ENCODE measurements around the gene DOK7.

Gene DOK7

GRCh38 chr4:3516061-3516835 lies 53.1 kb downstream of the DOK7 start:
- no peak overlapping the region for H3K27ac Mint-ChIP-seq
- no peaks in the 10 kb centered on the region for H3K4me1 Mint-ChIP-seq (ENCODE audit: low read depth)
- no peak overlapping the region for H3K4me3 Mint-ChIP-seq
- no peaks in the 10 kb centered on the region for H3K9me3 Mint-ChIP-seq (ENCODE audit: low read depth)
- H3K36me3 Mint-ChIP-seq = peaks cover 3% of the 10 kb centered on the region
- no peaks in the 10 kb centered on the region for H3K27me3 Mint-ChIP-seq

DNA sequence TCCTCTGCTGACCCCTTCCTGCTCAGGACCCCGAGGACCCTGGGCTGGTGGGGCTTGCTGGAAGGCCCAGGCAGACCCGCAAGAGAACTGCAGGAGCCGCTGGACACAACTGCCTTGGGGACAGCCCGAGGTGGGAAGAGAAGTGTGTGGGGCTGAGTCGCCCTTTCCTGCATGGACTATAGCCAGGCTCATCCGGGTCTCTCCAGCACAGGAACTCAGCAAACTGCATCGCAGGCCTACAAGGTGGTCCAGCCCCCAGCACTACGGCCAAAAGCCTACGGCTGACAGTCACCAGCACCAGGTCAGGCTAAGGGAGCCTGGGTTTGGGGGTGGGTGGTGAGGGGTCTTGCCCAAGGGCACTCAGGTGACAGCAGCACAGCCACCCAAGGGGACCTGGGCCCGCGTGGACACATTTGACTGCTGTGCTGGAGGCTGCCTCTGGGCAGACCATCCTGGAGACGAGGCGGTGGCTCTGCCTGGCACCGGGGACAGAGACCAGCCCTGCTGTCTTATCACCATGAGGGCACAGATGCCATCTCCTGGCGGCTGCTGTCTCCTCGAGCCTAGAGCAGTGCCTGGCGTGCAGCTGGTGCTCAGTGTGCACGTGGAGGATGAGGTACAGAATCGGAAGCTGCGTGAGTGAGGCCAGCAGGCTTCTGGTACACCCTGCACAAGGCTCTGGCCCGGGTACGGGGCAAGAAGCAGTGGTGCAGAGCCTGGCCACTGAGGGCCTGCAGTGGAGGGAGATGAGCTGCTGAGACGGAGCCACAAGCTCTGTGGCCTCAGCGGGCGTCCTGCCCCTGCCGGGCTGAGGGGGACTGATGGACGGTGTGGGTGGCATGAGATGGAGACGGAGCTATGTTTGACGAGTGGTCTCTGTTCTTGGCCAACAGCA lies 54.0 kb downstream of the DOK7 start:
- H3K36me3 Mint-ChIP-seq = peaks cover 3% of the 10 kb centered on the region
- no peaks in the 10 kb centered on the region for H3K9me3 Mint-ChIP-seq (ENCODE audit: low read depth)
- H3K4me3 Mint-ChIP-seq = no peak overlapping the region
- H3K27ac Mint-ChIP-seq = no peak overlapping the region
- no peaks in the 10 kb centered on the region for H3K27me3 Mint-ChIP-seq
- no peaks in the 10 kb centered on the region for H3K4me1 Mint-ChIP-seq (ENCODE audit: low read depth)

GRCh38 chr4:3517731-3518510 lies 54.8 kb downstream of the DOK7 start:
- H3K36me3 Mint-ChIP-seq = peaks cover 2% of the 10 kb centered on the region
- no peaks in the 10 kb centered on the region for H3K9me3 Mint-ChIP-seq (ENCODE audit: low read depth)

DNA sequence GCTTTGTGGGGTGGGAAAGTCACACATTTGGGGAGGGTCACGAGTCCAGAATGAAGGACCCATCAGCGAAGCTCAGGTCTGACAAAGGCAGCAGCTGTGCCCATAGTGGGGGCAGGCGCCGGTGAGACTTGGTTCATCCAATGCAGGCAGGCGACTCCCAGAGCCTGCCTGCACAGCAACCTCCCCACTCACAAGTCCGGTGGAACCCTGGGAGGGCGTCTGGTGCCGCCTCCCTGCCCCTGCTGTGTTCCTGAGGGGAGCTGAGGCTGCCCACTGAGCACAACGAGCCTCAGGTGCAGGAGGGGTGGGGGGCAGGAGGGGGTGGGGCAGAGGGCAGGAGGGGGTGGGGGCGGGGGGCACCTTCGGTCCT lies 55.4 kb downstream of the DOK7 start:
- no peaks in the 10 kb centered on the region for H3K36me3 Mint-ChIP-seq

More at GRCh38 chr4:3517731-3518510, 54.8 kb downstream of the DOK7 start:
- no peak overlapping the region for H3K4me3 Mint-ChIP-seq
- no peaks in the 10 kb centered on the region for H3K27me3 Mint-ChIP-seq
- H3K27ac Mint-ChIP-seq = no peak overlapping the region
- no peaks in the 10 kb centered on the region for H3K4me1 Mint-ChIP-seq (ENCODE audit: low read depth)

DNA sequence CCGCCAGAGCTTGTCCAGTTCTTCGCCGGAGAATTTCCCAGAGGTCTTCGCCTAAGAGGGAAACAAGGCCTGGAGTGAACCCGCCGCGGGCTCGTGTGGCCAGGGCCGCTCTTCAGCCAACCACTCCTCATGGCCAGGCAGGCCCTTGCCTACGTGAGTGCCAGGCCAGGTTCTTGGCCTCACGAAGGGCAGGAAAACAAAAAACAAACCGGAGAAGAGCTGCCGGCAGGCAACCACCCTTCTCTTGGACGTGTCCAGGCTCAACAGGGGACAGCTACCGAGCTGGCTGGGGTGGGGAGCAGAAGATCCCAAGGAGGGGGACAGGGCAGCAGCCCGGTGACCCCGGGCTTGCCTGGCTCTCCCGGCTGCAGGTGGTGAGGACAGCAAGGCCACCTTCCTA lies 55.8 kb downstream of the DOK7 start:
- no peaks in the 10 kb centered on the region for H3K36me3 Mint-ChIP-seq

More for the DNA sequence above, 55.4 kb downstream of the DOK7 start:
- Mint-ChIP-seq H3K4me3 (no peak overlapping the region), H3K9me3 (ENCODE audit: low read depth) (no peaks in the 10 kb centered on the region), H3K27me3 (no peaks in the 10 kb centered on the region), H3K27ac (no peak overlapping the region), H3K4me1 (ENCODE audit: low read depth) (no peaks in the 10 kb centered on the region)

DNA sequence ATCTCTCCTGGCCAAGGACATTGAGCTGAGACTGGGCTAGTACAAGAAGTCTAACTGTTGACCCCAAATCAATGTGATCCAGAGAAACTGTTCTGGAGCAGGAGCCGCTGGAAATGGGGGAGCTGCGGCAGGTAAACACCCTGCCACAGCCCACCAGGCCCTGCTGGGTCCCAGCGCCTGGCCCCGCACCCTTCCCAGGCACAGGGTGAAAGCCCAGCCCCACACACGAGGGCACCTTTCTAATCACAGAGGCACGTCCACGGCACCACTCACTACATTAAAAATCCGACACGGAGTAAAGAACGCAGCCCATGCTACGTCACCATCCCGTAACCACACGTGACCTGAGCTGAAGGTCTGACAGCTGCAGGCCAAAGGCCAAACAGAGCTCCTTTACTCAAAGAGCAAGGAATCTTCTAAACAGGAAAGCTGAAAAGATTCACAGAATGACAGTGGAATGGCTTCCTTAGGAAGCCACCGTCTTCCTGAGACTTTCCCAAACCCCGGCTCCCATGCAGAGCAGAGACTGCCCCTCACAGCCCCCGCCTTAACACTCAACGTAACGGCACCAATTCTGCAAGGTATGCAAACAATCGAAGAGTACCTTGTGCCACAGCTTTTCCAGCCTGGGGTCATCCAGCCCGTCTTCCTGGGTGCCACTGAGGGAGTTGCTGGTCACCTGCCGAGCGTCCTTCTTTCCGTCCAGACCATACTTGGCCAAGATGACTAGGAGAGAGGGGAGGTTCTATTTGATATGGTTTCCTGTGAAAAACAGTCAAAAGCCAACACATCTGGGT lies 56.6 kb downstream of the DOK7 start:
- Mint-ChIP-seq H3K27me3 (no peaks in the 10 kb centered on the region), H3K4me1 (ENCODE audit: low read depth) (no peaks in the 10 kb centered on the region), H3K4me3 (no peak overlapping the region), H3K9me3 (ENCODE audit: low read depth) (no peaks in the 10 kb centered on the region), H3K36me3 (no peaks in the 10 kb centered on the region), H3K27ac (no peak overlapping the region)

More for the DNA sequence above, 55.8 kb downstream of the DOK7 start:
- Mint-ChIP-seq H3K27me3 (no peaks in the 10 kb centered on the region), H3K27ac (no peak overlapping the region), H3K4me3 (no peak overlapping the region), H3K9me3 (ENCODE audit: low read depth) (no peaks in the 10 kb centered on the region), H3K4me1 (ENCODE audit: low read depth) (no peaks in the 10 kb centered on the region)

- Mint-ChIP-seq H3K4me1 (ENCODE audit: low read depth) (no peaks in the 10 kb centered on the region), H3K27me3 (no peaks in the 10 kb centered on the region), H3K9me3 (ENCODE audit: low read depth) (no peaks in the 10 kb centered on the region), H3K36me3 (no peaks in the 10 kb centered on the region), H3K27ac (no peak overlapping the region), H3K4me3 (no peak overlapping the region)
Observed at GRCh38 chr4:3520276-3520675, 57.2 kb downstream of the DOK7 start.

- no peaks in the 10 kb centered on the region for H3K4me1 Mint-ChIP-seq (ENCODE audit: low read depth)
- no peaks in the 10 kb centered on the region for H3K27me3 Mint-ChIP-seq
- H3K27ac Mint-ChIP-seq = no peak overlapping the region
- no peaks in the 10 kb centered on the region for H3K9me3 Mint-ChIP-seq (ENCODE audit: low read depth)
- H3K4me3 Mint-ChIP-seq = no peak overlapping the region
- H3K36me3 Mint-ChIP-seq = no peaks in the 10 kb centered on the region
Observed at GRCh38 chr4:3520796-3521600, 57.9 kb downstream of the DOK7 start.

DNA sequence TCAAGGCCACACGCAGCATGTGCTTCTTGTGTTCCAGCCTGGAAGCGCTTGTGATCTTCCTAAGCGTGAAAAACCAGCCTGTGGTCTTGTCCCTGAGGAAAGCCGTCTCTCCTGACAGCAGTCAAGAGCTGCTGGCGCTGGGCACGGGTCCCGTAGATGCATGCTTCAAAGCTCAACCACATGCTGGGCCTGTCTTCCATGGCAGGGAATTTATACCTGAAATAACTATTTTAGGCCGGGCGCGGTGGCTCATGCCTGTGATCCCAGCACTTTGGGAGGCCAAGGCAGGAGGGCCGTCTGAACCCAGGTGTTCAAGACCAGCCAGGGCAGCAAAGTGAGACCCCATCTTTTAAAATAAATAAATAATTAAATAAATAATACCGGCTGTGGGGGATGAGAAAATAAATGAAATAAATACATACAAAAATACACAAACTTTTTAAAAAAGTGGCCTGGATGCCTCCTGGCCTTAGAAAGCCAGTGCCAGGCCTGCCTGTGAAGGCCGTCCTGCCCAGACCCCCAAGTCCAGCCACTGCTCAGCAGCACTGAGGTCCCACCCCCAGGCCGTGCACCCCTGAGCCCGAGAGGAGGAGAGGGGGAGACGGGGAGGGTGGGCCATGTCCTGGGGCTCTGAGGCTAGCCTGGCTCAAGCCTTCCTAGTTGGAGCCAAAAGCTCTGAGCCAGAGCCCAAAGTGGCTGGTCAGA lies 58.7 kb downstream of the DOK7 start:
- H3K27ac Mint-ChIP-seq = no peak overlapping the region
- no peak overlapping the region for H3K4me3 Mint-ChIP-seq
- no peaks in the 10 kb centered on the region for H3K27me3 Mint-ChIP-seq
- no peaks in the 10 kb centered on the region for H3K4me1 Mint-ChIP-seq (ENCODE audit: low read depth)
- no peaks in the 10 kb centered on the region for H3K36me3 Mint-ChIP-seq
- H3K9me3 Mint-ChIP-seq (ENCODE audit: low read depth) = no peaks in the 10 kb centered on the region

DNA sequence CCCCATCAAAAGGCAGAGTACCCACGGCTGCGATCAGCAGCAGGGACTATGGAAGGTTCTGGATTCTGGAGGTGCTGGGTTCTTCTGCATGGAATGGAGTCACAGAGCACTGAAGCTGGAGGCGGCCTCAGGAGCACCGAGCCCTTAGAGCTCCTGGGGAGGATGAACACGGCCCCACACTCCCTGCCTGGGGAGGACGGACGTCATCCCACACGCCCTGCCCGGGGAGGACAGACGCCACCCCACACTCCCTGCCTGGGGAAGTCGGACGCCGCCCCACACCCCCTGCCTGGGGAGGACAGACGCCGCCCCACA lies 59.2 kb downstream of the DOK7 start:
- Mint-ChIP-seq H3K9me3 (ENCODE audit: low read depth) (no peaks in the 10 kb centered on the region), H3K4me1 (ENCODE audit: low read depth) (no peaks in the 10 kb centered on the region), H3K36me3 (no peaks in the 10 kb centered on the region), H3K27me3 (no peaks in the 10 kb centered on the region), H3K4me3 (no peak overlapping the region), H3K27ac (no peak overlapping the region)

DNA sequence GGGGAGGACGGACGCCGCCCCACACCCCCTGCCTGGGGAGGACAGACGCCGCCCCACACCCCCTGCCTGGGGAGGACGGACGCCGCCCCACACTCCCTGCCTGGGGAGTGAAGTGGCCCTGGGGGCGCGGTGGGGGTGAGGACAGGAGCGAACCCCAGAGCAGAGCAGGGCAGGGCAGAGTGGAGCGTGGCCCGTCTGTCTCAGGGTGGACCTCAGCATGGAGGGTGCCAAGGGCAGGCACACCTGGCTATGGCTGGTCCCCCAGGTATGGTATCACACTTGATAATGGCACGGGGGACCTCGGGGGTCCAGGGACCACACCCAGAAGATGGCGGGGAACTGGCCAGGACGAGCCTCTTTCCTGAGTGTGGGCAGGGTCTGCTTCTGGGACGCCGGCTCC lies 59.5 kb downstream of the DOK7 start:
- Mint-ChIP-seq H3K27me3 (no peaks in the 10 kb centered on the region), H3K4me1 (ENCODE audit: low read depth) (no peaks in the 10 kb centered on the region), H3K36me3 (no peaks in the 10 kb centered on the region)

DNA sequence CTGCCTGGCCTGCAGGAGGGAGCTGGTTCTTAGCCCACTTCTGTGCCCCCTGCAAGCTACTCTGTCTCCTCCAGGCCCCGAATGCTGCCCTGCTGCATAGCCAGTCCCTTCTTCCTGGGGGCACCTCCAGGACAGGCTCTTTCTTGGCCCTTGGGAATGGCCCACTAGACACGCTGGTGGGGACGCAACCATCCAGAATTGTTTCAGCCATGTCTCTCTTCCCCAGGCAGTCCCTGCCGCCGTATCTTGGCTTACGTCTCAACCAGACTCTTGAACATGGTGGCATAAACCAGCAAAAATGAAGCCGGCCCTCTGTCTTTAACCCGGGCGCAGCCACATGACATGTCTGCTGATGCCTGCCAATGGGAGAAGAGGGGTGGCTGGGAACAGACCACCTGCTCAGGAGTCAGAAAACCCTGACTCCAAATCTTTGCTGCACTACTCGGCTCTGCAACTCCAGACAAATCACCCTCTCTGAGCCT lies 60.1 kb downstream of the DOK7 start:
- H3K27ac Mint-ChIP-seq = no peak overlapping the region
- H3K36me3 Mint-ChIP-seq = no peaks in the 10 kb centered on the region
- H3K9me3 Mint-ChIP-seq (ENCODE audit: low read depth) = no peaks in the 10 kb centered on the region
- H3K4me3 Mint-ChIP-seq = no peak overlapping the region
- H3K27me3 Mint-ChIP-seq = no peaks in the 10 kb centered on the region
- H3K4me1 Mint-ChIP-seq (ENCODE audit: low read depth) = peaks cover 4% of the 10 kb centered on the region

More for the DNA sequence above, 59.5 kb downstream of the DOK7 start:
- H3K4me3 Mint-ChIP-seq = no peak overlapping the region
- no peak overlapping the region for H3K27ac Mint-ChIP-seq
- no peaks in the 10 kb centered on the region for H3K9me3 Mint-ChIP-seq (ENCODE audit: low read depth)

GRCh38 chr4:3523628-3524221 lies 60.6 kb downstream of the DOK7 start:
- H3K9me3 Mint-ChIP-seq (ENCODE audit: low read depth) = no peaks in the 10 kb centered on the region
- no peaks in the 10 kb centered on the region for H3K27me3 Mint-ChIP-seq
- H3K36me3 Mint-ChIP-seq = no peaks in the 10 kb centered on the region
- no peak overlapping the region for H3K4me3 Mint-ChIP-seq
- H3K4me1 Mint-ChIP-seq (ENCODE audit: low read depth) = peaks cover 5% of the 10 kb centered on the region
- H3K27ac Mint-ChIP-seq = no peak overlapping the region
